ENCODE measurements around the gene RFX7.
"Not testable (repeated sequence)": the region's sequence is repeated elsewhere in the genome, so short reads cannot be mapped to it uniquely, and the experiment has no call there.

Gene RFX7

GRCh38 chr15:56205061-56205876, 38.4 kb downstream of the RFX7 start:
- no peak for DNase-seq (ENCODE audit: low read depth)

- not testable (repeated sequence) for DNase-seq (ENCODE audit: low read depth)
These were observed 40.3 kb downstream of the RFX7 start for GRCh38 chr15:56203312-56203922.

- no peak for DNase-seq (ENCODE audit: low read depth)
These were observed 41.0 kb downstream of the RFX7 start for GRCh38 chr15:56202701-56203100.

GRCh38 chr15:56199038-56199437, 44.6 kb downstream of the RFX7 start:
- DNase-seq (ENCODE audit: low read depth): no peak

GRCh38 chr15:56194035-56194434, 49.6 kb downstream of the RFX7 start:
- no peak for DNase-seq (ENCODE audit: low read depth)

- DNase-seq (ENCODE audit: low read depth): no peak
These were observed 50.8 kb downstream of the RFX7 start for GRCh38 chr15:56192659-56193442.

- DNase-seq (ENCODE audit: low read depth): no peak
These were observed 56.0 kb downstream of the RFX7 start for GRCh38 chr15:56187665-56188064.

- DNase-seq (ENCODE audit: low read depth): no peak
These were observed 57.7 kb downstream of the RFX7 start for GRCh38 chr15:56185980-56186379.

- no peak for DNase-seq (ENCODE audit: low read depth)
These were observed 59.2 kb downstream of the RFX7 start for GRCh38 chr15:56184516-56184915.

- no peak for DNase-seq (ENCODE audit: low read depth)
These were observed 62.8 kb downstream of the RFX7 start for GRCh38 chr15:56180851-56181250.

GRCh38 chr15:56176996-56177395, 66.7 kb downstream of the RFX7 start:
- DNase-seq (ENCODE audit: low read depth): no peak

GRCh38 chr15:56175788-56176187, 67.9 kb downstream of the RFX7 start:
- no peak for DNase-seq (ENCODE audit: low read depth)

GRCh38 chr15:56174649-56175048, 69.0 kb downstream of the RFX7 start:
- no peak for DNase-seq (ENCODE audit: low read depth)

GRCh38 chr15:56168394-56168793, 75.3 kb downstream of the RFX7 start:
- DNase-seq (ENCODE audit: low read depth): no peak

- no peak for DNase-seq (ENCODE audit: low read depth)
These were observed 78.4 kb downstream of the RFX7 start for GRCh38 chr15:56165234-56165633.

GRCh38 chr15:56160966-56161365, 82.7 kb downstream of the RFX7 start:
- DNase-seq (ENCODE audit: low read depth): no peak

GRCh38 chr15:56156877-56157276, 86.8 kb downstream of the RFX7 start:
- no peak for DNase-seq (ENCODE audit: low read depth)

- DNase-seq (ENCODE audit: low read depth): not testable (repeated sequence)
These were observed 88.4 kb downstream of the RFX7 start for GRCh38 chr15:56155278-56155677.

GRCh38 chr15:56154768-56155167, 88.9 kb downstream of the RFX7 start:
- not testable (repeated sequence) for DNase-seq (ENCODE audit: low read depth)

- no peak for DNase-seq (ENCODE audit: low read depth)
These were observed 93.5 kb downstream of the RFX7 start for GRCh38 chr15:56150204-56150603.

- no peak for DNase-seq (ENCODE audit: low read depth)
These were observed 95.6 kb downstream of the RFX7 start for GRCh38 chr15:56148064-56148463.

GRCh38 chr15:56146756-56147155, 96.9 kb downstream of the RFX7 start:
- DNase-seq (ENCODE audit: low read depth): no peak

- no peak for DNase-seq (ENCODE audit: low read depth)
These were observed 115.6 kb downstream of the RFX7 start for GRCh38 chr15:56128081-56128480.

All from stimulated activated CD8-positive, alpha-beta memory T cell treated with anti-CD3 and anti-CD28 coated beads, Interleukin-12 subunit alpha, Interleukin-12 subunit beta, amount 100 ng/mL, for 4 hours (primary cell).